Epidermal melanocyte (primary cell): ENCODE results near the gene CHST8.
"Not testable (repeated sequence)": the region's sequence is repeated elsewhere in the genome, so short reads cannot be mapped to it uniquely, and the experiment has no call there.

ENCODE experiments used
- DNase-seq: peaks from one replicate; pipeline ENCODE4 v3.0.0; 2011; ENCODE audit warnings: low spot score; ENCODE audit not compliant: insufficient read length

The CHST8 gene

GRCh38 chr19:33809960-33810359, 188.2 kb downstream of the CHST8 start:
- no peak for DNase-seq

GRCh38 chr19:33810821-33811220, 189.1 kb downstream of the CHST8 start:
- no peak for DNase-seq

- DNase-seq = no peak
These were observed 189.5 kb downstream of the CHST8 start for GRCh38 chr19:33811246-33811645.

- no peak for DNase-seq
These were observed 190.1 kb downstream of the CHST8 start for GRCh38 chr19:33811736-33812387.

- no peak for DNase-seq
These were observed 190.9 kb downstream of the CHST8 start for GRCh38 chr19:33812388-33813330.

- DNase-seq = peak; percentile 4
These were observed 191.8 kb downstream of the CHST8 start for GRCh38 chr19:33813391-33814101.

GRCh38 chr19:33814181-33815165, 192.7 kb downstream of the CHST8 start:
- DNase-seq = peak; percentile 16

GRCh38 chr19:33815380-33816340, 193.9 kb downstream of the CHST8 start:
- no peak for DNase-seq

- peak; percentile 13 for DNase-seq
These were observed 196.7 kb downstream of the CHST8 start for GRCh38 chr19:33818411-33818810.

GRCh38 chr19:33819078-33819477, 197.3 kb downstream of the CHST8 start:
- DNase-seq = not testable (repeated sequence)

- no peak for DNase-seq
These were observed 197.7 kb downstream of the CHST8 start for GRCh38 chr19:33819506-33819879.

- peak; percentile 75 for DNase-seq
These were observed 198.4 kb downstream of the CHST8 start for GRCh38 chr19:33819880-33820781.

GRCh38 chr19:33821871-33822270, 200.1 kb downstream of the CHST8 start:
- DNase-seq = no peak
